SK-N-MC (cell line): ENCODE measurements around the gene HM13.
A peak's percentile ranks its signal among the peaks of the same experiment; 100 is the strongest.

Source experiments
- EZH2 ChIP-seq: fragments of 200-600 bp; sonication (generic); IDR thresholded peaks from one replicate; pipeline ENCODE4 v1.6.1; 2017; ENCODE audit warnings: antibody characterized with exemption
- FOXP2 ChIP-seq: optimal IDR thresholded peaks from 2 replicates; pipeline ENCODE3; 2011; ENCODE audit warnings: mild to moderate bottlenecking, moderate library complexity; ENCODE audit not compliant: insufficient read depth; ENCODE audit errors: extremely low read length, control extremely low read depth
- POLR2AphosphoS5 ChIP-seq: IDR thresholded peaks from 2 replicates; pipeline ENCODE4 v1.6.1; 2012; ENCODE audit warnings: mild to moderate bottlenecking, low read depth, low read length, borderline replicate concordance

DNA sequence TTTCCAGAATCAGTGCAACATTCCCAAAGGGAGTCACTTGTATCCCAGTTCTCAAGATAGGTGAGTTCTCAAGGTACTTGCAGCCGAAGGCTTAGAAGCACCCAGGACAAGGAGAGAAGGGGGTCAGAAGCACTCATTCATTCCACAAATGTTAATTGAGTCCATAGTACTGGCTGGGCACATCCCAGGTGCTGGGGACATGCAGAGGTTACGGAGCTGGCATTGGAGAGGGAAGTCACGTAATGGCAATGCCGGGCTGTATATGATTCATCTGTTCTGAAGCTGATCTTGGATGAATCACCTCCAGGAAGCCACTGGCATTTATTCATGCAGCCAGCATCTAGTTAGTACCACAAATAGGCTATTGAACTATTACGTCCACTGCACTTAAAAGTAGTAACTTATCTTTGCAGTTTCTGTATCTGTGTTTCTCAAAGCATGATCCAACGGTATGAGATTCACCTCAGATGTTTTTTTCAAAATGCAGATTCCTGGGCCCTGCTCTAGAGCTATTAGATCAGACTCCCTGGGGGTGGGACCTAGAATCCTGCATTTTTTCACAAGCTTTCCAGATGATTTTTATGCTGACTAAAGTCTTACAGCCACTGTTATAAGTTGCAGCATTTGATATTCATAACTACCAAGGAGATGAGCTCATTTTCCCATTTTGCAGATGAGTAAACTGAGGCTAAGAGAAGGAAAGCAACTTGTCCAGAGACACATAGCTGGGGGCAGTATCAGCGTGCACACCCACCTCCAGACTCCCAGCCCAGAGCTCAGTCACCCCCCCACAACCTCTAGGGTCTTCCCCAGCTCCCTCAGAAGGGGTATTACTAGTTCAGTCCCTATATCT is 46.7 kb downstream of the HM13 start:
- TF ChIP-seq POLR2AphosphoS5 (peak; percentile 43), EZH2 (no peak), FOXP2 (no peak)
